Measurements from ENCODE around the gene SKA2. TPM values are rescaled to one million over a fixed set of nuclear protein-coding genes. Genes with fewer than 3 reads are reported as not detected.

The SKA2 gene
- total and polyA plus RNA-seq, 9 of the 15 experiments (the other 6 are each of a cell fraction or from before 2014, with no cell fraction given): 58.1 to 183 (median 133) TPM

- POLR2A ChIA-PET: interaction anchor here (0.9 kb wide), 1 partner anchor 10 kb away, joined by 3 read pairs; no protein-coding TSS in a partner anchor
- Histone ChIP-seq H3K36me3 (ENCODE audit: control insufficient read depth, insufficient read depth, low read length) (peaks cover 66% of the 10 kb centered on the region), H3K4me1 (replicated peaks in 1 of 2; ENCODE audit: control insufficient read depth in 2 of 2, insufficient read depth in 2 of 2, low read length in 2 of 2) (no peaks in the 10 kb centered on the region), H2AFZ (ENCODE audit: low read depth, low read length) (no peak overlapping the region), H3K9me1 (ENCODE audit: control insufficient read depth, insufficient read depth, low read length) (no peaks in the 10 kb centered on the region), H3K27me3 (ENCODE audit: control insufficient read depth in 2 of 2, insufficient read depth in 2 of 2, low read length in 2 of 2) (no peaks in the 10 kb centered on the region), H3K79me2 (ENCODE audit: control insufficient read depth, insufficient read depth, low read length) (no peaks in the 10 kb centered on the region), H3K9ac (ENCODE audit: insufficient read depth in 1 of 2, low read depth in 2 of 2, low read length in 2 of 2) (no peak overlapping the region), H3K9me3 (replicated peaks; ENCODE audit: control insufficient read depth, insufficient read depth, low read depth, low read length) (no peaks in the 10 kb centered on the region), H3K4me2 (ENCODE audit: insufficient read depth, low read length) (no peak overlapping the region), H4K20me1 (replicated peaks; ENCODE audit: control insufficient read depth, insufficient read depth, low read length) (no peaks in the 10 kb centered on the region), H3K4me3 (no peak overlapping the region), H3K27ac (ENCODE audit: extremely low read depth, low read depth, low read length) (no peak overlapping the region)
- intact Hi-C loops (cut with micrococcal nuclease) (no loop called here), in situ Hi-C loops (cut with MboI) (no loop called here)
- no TSS peak for BruUV-seq (replicated peaks)
- 89% methylated on average over 3 of the region's 3 CpGs for WGBS (ENCODE audit: insufficient coverage, low coverage, missing lambda C conversion rate)
- ATAC-seq: no peak
- DNase-seq (ENCODE audit: extremely low read depth in 1 of 4, low spot score in 3 of 4): no peak
- CTCF ChIA-PET (ENCODE audit: low intra/inter-chr PET ratio): no interaction called here
- FAIRE-seq: no peak
- no peak for TF ChIP-seq TCF3 (CRISPR knock-in tag; IDR thresholded peaks at IDR 0.05)
- no peak for TF ChIP-seq CBX3 (IDR thresholded peaks at IDR 0.05; ENCODE audit: borderline replicate concordance in 1 of 2, low read length in 2 of 2)
- no peak for TF ChIP-seq NR3C1 (CRISPR knock-in tag; IDR thresholded peaks at IDR 0.05)
- no peak for TF ChIP-seq TBP (optimal IDR thresholded peaks at IDR 0.05; ENCODE audit: low read depth, low read length)
- TF ChIP-seq LEF1 (IDR thresholded peaks at IDR 0.05): no peak
- TF ChIP-seq GATA2 (CRISPR knock-in tag; IDR thresholded peaks at IDR 0.05): no peak
- TF ChIP-seq CBX1 (IDR thresholded peaks at IDR 0.05; ENCODE audit: low read depth): no peak
- no peak for TF ChIP-seq ZNF24 (IDR thresholded peaks at IDR 0.05)
- TF ChIP-seq CBFA2T2 (conservative IDR thresholded peaks at IDR 0.05): no peak
- TF ChIP-seq CBX8 (IDR thresholded peaks at IDR 0.05; ENCODE audit: borderline replicate concordance, extremely low read depth, low read depth, low read length, poor library complexity, severe bottlenecking): no peak
- no peak for TF ChIP-seq ZC3H4 (CRISPR knock-in tag; IDR thresholded peaks at IDR 0.05; ENCODE audit: borderline replicate concordance)
- TF ChIP-seq BCOR (IDR thresholded peaks at IDR 0.05): no peak
- no peak for TF ChIP-seq ZNF518B (CRISPR knock-in tag; IDR thresholded peaks at IDR 0.05)
- TF ChIP-seq ADNP (tag; IDR thresholded peaks at IDR 0.05): no peak
Observed at GRCh38 chr17:59193336-59193862, 38.4 kb upstream of the SKA2 start.

All from K562 (cell line).